HG02938 (cell line): Measurements from ENCODE around the gene ARHGAP45.

Source experiments
- ATAC-seq: cut with Tn5 transposase; IDR thresholded peaks from one replicate; pipeline ENCODE4 v1.9.1; 2021; ENCODE audit warnings: mild to moderate bottlenecking, moderate library complexity; ENCODE audit not compliant: unreplicated experiment

The ARHGAP45 gene

DNA sequence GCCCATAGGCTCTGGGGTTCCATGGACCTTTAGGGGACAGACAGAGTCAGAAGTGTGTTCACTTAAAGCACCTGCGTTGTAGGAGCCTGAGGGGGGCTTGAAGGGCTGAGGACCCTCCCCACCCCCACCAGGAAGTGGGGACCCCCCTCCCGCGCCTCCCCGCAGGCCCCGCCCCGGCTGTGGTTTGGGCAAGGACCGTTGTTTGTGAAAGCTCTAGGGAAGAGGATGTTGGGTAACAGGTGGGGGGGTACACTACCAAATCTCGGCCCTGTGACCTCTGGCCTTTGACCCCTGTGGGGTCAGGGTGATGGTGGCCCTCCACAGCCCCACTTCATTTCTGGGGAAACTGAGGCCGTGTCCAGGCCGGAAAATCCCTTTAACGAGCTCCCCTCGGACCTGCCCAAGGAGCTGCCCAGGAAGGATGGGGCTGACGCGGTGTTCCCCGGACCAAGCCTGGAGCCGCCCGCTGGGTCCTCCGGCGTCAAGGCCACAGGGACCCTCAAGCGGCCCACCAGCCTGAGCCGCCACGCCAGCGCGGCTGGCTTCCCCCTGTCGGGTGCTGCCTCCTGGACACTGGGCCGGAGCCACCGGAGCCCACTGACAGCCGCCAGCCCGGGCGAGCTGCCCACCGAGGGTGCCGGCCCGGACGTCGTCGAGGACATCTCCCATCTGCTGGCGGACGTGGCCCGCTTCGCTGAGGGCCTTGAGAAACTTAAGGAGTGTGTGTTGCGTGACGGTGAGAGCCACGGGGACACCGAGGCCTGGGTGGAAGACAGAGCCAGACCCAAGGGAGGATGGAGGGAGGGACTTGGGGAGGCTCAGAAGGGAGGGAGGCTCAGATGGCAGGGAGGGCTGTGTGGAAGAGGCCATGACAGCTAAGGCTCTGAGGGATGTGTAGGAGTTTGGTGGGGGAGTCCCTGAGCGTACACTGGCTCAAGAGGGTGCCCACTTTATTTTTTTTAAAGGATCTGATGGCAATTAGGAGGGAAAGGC lies 1.3 kb downstream of the ARHGAP45 start:
- ATAC-seq = no peak

DNA sequence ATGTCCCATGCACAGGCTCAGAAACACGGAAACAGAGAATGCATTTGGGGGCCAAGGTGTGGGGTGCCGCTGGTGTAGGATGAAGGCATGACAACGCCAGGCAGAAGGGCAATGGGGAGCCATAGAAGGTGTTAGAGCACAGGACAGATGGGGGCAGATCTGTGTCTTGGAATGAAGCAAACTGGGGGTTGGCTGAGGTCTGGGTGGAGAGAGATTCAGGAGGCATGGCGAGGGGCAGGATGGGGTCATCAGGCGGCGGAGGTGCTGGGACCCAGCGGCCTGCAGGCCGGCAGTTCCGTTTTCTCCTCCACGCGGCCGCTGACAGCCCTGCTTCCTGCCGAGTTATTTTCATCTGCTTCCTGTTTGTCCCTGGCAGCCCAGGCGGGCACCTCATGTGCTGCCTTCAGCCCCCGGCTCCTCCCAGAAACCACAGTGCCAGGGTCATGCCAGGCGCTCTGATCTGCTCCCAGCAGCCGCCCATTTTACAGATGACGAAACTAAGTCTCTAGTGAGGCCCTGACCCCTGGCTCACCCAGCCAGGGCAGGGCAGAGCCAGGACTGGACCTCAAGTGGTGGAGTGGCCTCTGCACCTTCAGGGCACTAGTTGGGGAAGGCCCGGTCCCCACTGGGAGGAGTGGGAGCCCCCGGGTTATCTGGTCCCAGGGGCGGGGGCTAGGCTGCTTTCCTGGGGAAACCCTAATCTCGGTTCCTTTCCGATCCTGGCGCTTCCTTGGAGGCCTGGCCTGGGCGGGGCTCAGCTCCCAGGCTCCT lies 2.2 kb downstream of the ARHGAP45 start:
- no peak for ATAC-seq

DNA sequence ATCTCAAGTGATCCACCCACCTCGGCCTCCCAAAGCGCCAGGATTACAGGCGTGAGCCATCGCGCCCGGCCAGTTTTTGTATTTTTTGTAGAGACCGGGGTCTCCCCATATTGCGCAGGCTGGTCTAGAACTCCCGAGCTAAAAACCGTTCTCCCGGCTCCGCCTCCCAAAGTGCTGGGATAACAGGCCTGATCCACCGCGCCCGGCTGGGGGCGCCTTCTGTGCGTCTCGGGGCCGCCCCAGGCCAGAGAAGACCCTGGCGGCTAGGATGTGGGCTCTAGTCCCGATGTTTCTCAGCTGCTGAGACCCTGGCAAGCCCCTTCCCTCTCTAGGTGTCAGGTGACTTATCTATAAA lies 3.6 kb downstream of the ARHGAP45 start:
- no peak for ATAC-seq

DNA sequence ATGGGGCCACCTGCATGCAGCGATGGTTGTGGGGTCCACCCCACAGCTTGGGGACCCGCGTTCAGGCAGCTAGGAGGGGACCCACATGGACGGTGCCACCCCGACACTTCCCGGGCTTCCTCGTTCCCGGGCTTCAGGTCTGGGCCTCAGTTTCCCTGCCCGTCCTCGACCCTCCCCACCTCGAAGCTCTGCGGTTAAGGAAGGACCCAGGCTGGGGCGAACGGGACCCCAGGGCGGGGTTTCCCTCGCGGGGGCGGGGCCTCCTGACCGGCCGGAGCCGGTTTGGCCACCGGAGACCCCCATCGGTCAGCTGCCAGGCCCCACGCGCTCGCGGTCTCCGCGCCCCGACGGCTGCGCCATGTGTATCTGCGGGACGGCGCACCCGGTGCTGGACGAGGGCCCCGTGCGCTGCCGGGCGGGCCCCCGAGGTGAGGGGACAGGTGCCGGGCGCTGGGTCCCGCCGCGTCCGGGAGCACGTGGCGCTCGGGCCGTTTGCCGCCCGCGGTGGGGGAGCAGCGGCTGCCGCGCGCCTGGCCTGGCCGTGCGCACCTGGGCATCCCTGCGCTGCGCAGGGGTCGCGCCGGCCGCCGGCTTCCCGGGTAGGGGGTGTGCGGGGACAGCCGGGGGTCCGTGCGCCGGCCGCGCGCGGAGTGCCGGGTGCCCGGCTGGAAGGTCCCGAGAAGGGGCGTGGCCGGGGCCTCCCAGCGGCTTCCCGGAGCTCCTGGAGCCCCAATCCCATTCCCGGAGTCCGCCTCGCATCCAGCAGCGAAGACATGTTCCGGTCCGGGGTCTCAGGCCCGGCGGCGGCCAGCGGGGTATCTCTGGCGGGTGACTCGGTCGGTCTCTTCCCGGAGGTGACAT lies 4.2 kb downstream of the ARHGAP45 start:
- no peak for ATAC-seq

DNA sequence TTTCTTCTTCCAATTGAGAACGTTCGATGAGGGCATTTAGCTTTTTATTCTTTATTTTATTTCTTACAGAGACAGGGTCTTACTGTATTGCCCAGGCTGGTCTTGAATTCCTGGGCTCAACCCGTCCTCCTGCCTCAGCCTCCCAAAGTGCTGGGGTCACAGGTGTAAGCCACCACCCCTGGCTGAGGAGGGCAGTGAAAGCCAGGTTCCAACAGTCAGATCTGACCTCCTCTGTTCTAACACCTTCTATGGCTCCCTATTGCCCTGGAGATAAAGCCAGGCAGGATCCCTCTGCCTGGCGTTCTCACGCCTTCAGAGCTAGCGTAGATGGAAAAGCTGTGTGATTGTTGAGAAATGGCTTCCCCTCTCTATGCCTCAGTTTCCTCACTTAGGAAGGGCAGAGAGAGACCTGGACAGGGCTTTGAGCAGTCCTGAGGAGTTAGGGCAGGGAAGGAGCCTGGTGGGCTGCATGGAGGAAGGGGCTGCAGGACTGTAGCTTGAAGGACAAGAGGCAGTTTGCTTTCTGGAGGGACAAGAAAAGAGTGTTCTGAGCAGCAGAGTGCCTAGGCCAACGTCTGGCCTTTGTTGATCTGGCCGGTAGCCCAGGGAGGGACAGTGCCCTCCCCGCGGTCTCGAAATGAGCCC lies 5.5 kb downstream of the ARHGAP45 start:
- ATAC-seq = no peak

DNA sequence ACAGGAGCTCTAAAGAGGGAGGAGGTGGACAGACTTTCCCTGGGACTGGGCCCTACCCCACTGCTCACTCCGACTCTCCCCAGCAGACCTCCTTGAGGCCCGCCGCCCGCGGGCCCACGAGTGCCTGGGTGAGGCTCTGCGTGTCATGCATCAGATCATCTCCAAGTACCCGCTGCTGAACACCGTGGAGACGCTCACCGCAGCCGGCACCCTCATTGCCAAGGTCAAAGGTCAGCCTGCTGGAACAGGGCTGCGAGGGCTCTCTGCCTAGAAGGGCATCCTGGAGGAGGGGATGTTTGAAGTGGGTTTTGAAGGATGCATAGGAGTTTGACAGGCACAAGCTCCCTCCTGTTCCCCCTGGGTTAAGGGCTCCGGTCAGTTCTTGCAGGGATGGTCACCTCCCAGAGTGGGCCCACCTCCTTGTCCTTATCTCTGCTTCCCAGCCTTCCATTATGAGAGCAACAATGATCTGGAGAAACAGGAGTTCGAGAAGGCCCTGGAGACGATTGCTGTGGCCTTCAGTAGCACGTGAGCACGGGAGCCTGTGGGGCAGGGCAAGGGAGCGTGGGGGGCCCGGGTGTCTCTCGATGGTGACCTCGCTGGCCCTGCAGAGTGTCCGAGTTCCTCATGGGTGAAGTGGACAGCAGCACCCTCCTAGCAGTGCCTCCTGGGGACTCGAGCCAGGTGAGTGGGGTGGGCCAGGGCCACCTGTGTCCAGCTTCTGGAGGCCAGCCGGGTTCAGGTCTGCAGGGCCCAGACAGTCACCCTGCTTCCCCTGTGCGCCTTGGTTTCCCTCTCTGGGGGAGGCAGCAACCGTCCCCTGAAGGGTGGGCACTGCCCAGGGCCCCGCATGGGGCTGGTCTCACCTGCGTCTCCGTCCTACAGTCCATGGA lies 6.3 kb downstream of the ARHGAP45 start:
- no peak for ATAC-seq

DNA sequence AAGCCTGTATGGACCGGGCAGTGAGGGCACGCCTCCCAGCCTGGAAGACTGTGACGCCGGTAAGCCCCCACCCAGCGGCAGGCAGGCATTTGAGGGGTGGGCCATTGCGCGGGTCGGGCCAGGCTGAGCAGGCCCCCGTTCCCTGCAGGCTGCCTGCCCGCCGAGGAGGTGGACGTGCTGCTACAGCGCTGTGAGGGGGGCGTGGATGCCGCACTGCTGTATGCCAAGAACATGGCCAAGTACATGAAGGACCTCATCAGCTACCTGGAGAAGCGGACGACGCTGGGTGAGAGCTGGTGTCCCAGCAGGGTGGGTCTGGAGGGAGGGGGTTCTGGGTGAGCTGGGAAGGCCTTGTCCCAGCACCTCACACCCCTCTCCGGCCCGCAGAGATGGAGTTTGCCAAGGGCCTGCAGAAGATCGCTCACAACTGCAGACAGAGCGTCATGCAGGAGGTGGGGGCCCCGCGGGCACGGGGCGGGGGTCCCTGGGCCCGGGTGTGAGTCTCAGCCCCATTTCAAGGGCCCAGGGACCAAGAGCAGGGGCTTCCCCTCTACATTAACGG lies 7.1 kb downstream of the ARHGAP45 start:
- ATAC-seq = no peak

DNA sequence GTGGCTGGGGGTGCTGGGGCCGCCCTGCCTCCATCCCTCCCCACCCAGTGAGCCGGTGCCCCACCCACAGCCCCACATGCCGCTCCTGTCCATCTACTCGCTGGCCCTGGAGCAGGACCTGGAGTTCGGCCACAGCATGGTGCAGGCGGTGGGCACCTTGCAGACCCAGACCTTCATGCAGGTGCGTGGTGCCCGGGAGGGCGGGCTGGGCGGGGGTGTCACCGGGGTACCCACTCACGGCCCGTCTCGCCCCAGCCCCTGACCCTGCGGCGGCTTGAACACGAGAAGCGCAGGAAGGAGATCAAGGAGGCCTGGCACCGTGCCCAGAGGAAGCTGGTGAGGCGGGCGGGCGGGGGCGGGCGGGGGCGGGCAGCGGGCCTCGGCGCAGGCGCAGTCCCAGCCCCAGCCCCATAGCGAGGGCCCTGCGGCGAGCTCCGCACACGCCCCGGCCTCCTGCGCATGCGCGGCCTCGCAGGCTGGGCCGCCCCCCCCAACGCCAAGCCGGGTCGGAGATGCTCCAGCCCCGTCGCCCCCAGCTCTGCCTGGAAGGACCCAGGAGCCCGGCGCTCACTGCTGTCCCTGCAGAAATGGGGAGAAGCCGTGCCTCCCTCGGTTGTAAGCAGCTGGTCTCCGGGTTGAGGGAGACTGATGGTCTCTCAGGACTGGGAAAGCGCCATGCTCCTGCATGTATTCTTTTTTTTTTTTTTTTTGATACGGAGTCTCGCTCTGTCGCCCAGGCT lies 7.7 kb downstream of the ARHGAP45 start:
- ATAC-seq = no peak

DNA sequence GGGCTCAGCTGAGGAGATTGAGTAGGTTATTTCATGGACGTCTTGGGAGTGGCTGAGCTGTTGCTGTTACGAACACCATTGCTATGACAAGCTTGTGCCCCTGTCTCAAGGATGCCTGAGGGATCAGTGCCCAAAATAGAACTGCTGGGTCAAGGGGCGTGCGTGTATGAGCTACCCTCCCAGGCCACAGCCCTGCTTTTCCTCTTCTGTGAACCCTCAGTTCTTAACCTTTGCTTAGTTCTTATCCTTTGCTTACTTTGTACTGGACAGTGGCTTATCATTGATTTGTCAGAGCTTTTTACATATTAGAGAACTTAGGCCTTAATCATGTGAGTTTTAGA lies 9.0 kb downstream of the ARHGAP45 start:
- ATAC-seq = no peak

DNA sequence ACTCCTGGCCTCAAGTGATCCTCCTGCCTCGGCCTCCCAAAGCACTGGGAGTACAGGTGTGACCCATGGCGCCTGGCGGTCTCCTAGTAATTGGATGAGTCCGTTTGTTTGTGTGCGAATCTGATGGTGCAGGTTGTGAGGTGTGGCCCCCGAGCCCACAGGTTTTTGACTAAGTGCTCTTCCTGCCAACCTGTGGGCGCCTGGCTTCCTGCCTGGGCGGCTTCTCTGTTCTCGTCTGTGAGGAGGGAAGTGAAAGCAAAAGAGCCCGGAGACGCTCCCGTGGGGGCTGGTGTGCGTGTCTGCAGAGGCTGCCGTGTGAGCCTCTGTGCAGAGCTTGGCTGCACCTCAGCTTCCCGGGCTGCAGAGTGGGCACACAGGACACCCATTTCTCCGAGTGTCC lies 10.0 kb downstream of the ARHGAP45 start:
- no peak for ATAC-seq

DNA sequence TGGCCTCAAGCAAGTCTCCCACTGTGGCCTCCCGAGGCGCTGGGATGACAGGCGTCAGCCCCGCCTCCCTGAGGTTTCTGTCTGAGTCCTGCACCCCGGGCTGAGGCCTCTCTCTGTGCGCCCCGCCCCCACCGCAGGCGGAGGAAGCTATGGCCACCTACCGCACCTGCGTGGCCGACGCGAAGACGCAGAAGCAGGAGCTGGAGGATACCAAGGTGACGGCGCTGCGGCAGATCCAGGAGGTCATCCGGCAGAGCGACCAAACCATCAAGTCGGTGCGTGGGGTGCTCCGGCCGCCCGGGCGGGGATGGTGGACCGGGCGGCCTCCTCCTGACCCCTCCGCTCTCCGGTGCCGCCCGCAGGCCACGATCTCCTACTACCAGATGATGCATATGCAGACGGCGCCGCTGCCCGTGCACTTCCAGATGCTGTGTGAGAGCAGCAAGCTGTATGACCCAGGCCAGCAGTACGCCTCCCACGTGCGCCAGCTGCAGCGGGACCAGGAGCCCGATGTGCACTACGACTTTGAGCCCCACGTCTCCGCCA lies 12.7 kb downstream of the ARHGAP45 start:
- no peak for ATAC-seq

DNA sequence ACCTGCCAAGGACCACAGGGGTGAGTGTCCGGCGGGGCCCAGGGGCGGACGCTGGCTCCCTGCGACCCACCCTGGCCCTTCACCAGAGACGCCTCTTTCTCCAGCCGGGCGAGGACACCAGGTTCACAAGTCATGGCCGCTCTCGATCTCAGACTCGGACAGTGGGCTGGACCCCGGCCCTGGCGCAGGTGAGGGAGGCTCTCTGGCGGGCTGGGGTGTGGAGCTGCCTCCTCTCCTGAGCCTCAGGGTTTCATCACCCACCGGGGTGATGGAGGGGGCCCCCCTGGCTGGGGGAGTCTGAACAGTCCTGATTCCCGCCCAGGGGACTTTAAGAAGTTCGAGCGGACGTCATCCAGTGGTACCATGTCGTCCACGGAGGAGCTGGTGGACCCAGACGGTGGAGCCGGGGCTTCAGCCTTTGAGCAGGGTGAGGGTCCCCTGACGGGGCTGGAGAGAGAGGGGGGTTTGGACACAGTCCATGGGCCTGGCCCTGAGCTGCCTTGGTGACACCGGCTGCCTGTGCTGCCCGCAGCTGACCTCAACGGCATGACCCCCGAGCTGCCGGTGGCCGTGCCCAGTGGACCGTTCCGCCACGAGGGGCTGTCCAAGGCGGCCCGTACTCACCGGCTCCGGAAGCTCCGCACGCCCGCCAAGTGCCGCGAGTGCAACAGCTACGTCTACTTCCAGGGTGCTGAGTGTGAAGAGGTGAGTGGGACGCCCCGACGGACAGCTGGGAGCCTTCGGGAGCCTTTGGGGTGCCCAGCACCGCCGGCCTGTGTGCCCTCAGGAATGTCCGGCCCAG lies 13.6 kb downstream of the ARHGAP45 start:
- no peak for ATAC-seq

DNA sequence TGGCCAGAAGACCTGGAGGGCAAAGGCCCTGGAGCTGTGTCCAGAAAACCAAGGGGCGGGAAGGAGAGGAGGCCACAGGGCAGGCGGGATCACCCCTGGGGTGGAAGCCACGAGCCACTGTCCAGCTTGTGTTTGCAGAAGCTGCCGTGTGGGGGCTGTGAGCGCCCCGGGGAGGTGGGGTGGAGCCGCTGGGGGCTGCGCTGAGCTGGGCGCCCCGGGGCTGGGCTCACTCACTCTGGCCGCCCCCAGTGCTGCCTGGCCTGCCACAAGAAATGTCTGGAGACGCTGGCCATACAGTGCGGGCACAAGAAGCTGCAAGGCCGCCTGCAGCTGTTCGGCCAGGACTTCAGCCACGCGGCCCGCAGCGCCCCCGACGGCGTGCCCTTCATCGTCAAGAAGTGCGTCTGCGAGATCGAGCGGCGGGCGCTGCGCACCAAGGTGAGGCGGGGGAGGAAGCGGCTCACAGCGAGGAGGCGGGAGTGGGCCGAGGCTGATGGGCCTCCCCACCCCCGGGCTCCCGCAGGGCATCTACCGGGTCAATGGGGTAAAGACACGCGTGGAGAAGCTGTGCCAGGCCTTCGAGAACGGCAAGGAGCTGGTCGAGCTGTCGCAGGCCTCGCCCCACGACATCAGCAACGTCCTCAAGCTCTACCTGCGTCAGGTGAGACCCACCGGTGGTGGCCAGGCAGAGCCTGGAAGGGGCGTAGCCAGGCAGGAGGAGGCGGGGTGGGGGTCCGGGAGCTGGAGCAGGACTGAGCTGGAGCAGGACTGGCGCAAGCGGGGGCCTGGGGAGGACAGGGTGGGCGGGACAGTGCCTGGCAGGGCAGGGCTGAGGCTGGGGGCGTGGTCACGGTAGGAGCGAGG lies 14.6 kb downstream of the ARHGAP45 start:
- no peak for ATAC-seq

DNA sequence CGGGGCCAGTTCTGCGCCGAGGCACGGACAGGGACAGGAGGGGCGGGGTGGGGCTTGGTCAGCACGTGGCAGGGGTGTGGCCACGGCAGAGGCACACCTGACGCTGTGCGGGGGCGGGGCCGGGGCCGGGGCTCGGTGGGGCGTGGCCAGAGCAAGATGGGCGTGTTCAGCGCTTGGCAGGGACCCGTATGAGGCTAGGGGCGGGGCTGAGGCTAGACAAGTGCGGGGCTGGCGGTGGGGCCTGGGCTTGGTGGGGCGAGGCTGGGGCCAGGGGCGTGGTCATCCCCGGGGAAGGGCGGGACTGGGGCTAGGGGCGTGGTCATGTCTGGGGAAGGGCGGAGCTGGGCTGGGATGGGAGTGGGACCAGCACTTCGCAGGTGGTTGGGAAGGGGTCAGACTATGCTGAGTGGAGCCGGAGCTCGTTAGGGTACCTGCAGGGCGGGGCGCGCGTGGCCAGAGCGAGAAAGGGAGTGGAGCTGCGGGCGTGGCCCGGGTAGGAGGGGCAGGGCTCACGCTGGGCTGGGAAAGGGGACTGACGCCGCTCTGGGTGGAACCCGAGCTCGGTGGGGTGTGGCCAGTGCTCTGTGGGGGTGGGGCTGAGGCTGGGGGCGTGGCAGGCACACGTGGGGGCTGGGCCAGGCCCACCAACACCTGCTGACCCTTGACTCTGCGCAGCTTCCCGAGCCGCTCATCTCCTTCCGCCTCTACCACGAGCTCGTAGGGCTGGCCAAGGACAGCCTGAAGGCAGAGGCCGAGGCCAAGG lies 15.4 kb downstream of the ARHGAP45 start:
- no peak for ATAC-seq

DNA sequence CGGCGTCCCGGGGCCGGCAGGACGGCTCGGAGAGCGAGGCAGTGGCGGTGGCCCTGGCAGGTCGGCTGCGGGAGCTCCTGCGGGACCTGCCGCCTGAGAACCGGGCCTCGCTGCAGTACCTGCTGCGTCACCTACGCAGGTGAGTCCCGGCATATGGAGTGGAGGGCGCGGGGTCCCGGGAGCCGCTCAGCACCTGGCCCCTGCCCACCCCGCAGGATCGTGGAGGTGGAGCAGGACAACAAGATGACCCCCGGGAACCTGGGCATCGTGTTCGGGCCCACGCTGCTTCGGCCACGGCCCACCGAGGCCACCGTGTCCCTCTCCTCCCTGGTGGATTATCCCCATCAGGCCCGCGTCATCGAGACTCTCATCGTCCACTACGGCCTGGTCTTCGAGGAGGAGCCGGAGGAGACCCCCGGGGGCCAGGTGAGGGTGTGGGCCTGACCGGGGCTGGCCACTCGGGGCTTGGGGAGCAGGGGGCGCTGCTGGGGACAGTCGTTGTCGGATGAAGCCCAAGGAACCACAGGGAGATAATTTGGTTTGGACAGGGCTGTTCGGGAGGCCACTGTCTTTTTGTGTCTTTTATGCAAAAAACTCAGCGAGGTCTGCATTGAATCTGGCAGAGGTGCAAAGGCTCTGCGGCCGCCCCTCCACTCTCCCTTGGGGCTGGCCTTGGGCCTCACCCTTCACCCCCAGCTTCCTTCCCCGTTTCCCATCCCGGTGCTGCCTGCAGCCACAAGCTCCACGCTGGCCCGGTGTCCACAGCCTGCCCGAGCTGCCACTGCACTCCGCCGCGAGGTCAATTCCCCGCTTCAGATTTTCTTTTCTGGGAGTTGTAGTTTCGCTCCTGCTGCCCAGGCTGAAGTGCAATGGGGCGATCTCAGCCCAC lies 16.2 kb downstream of the ARHGAP45 start:
- ATAC-seq = no peak
